GM12878 (cell line): ENCODE results near the gene CCDC24.

Experiments
- CBX3 ChIP-seq: fragments of 200-600 bp; sonication (generic); IDR thresholded peaks from 2 replicates; pipeline ENCODE4 v1.6.1; 2016; ENCODE audit warnings: low read depth, borderline replicate concordance
- CTCF ChIP-seq, 3 experiments: IDR thresholded peaks in 2 of 3; conservative IDR thresholded peaks in 1 of 3; 2 replicates each; pipeline ENCODE4 v1.5.1; 2011; ENCODE audit warnings: low read depth in 3 of 3, low read length in 3 of 3, mild to moderate bottlenecking in 3 of 3, control low read depth in 2 of 3, moderate library complexity in 2 of 3, inconsistent platforms in 1 of 3, mixed read lengths in 1 of 3; ENCODE audit not compliant: control insufficient read depth in 2 of 3, insufficient read depth in 1 of 3; ENCODE audit errors: extremely low read depth in 1 of 3
- EGR1 ChIP-seq, 2 experiments: IDR thresholded peaks; 1 replicate in 1 of 2; 2 replicates in 1 of 2; pipeline ENCODE4 v1.6.1; 2011 to 2012; ENCODE audit warnings: low read depth in 2 of 2, low read length in 2 of 2, borderline replicate concordance in 1 of 2, mild to moderate bottlenecking in 1 of 2, moderate library complexity in 1 of 2
- ESRRA ChIP-seq: IDR thresholded peaks from 2 replicates; pipeline ENCODE4 v1.6.1; 2012; ENCODE audit warnings: mild to moderate bottlenecking, low read length, improper control_type of control experiment
- HCFC1 ChIP-seq: fragments of 150-350 bp; IDR thresholded peaks from 2 replicates; pipeline ENCODE4 v1.6.1; 2014; ENCODE audit warnings: low read length
- MAX ChIP-seq: IDR thresholded peaks from 2 replicates; pipeline ENCODE4 v1.6.1; 2012; ENCODE audit warnings: low read depth, low read length, improper control_type of control experiment
- POLR2A ChIP-seq: IDR thresholded peaks from 2 replicates; pipeline ENCODE4 v1.6.1; 2011; ENCODE audit warnings: low read depth, mild to moderate bottlenecking, low read length
- REST ChIP-seq: IDR thresholded peaks from 2 replicates; pipeline ENCODE4 v1.6.1; 2012; ENCODE audit warnings: mild to moderate bottlenecking, low read depth, low read length
- SIX5 ChIP-seq: IDR thresholded peaks from 2 replicates; pipeline ENCODE4 v1.6.1; 2011; ENCODE audit warnings: mild to moderate bottlenecking, low read depth, low read length, moderate library complexity; ENCODE audit not compliant: severe bottlenecking
- SMC3 ChIP-seq: IDR thresholded peaks from 2 replicates; pipeline ENCODE4 v1.6.1; 2011; ENCODE audit warnings: low read length, improper control_type of control experiment, borderline replicate concordance
- TCF12 ChIP-seq: IDR thresholded peaks from 2 replicates; pipeline ENCODE4 v1.6.1; 2011; ENCODE audit warnings: low read depth, mild to moderate bottlenecking, low read length
- YY1 ChIP-seq: IDR thresholded peaks from 2 replicates; pipeline ENCODE4 v1.6.1; 2011; ENCODE audit warnings: low read depth, mild to moderate bottlenecking, low read length
- ZNF24 ChIP-seq: fragments of 450-650 bp; IDR thresholded peaks from 2 replicates; pipeline ENCODE4 v1.6.1; 2017; ENCODE audit warnings: antibody characterized with exemption, mild to moderate bottlenecking
- ZNF274 ChIP-seq: IDR thresholded peaks from one replicate; pipeline ENCODE4 v1.8.0; 2011; ENCODE audit not compliant: insufficient read length, insufficient read depth

GRCh38 chr1:43984855-43985254, 6.5 kb upstream of the CCDC24 start:
- TF ChIP-seq MAX (no peak), EGR1 (IDR thresholded peaks at IDR 0.05; ENCODE audit: borderline replicate concordance in 1 of 2, low read depth in 2 of 2, low read length in 2 of 2) (no peak), CTCF (IDR thresholded peaks at IDR 0.05 in 2 of 3, conservative IDR thresholded peaks at IDR 0.05 in 1 of 3; ENCODE audit: control insufficient read depth in 2 of 3, extremely low read depth in 1 of 3, insufficient read depth in 1 of 3, low read depth in 3 of 3, low read length in 3 of 3) (no peak), YY1 (no peak), POLR2A (no peak), SMC3 (no peak), SIX5 (no peak), ZNF24 (no peak), CBX3 (no peak), ZNF274 (no peak), TCF12 (no peak), ESRRA (no peak), REST (no peak), HCFC1 (no peak)
